Measurements from ENCODE around the gene FBXW8. TPM values are rescaled to one million over a fixed set of nuclear protein-coding genes. Genes with fewer than 3 reads are reported as not detected.

The FBXW8 gene
- total RNA-seq, 1 donor from 2014 or later = 16.4 TPM

DNA sequence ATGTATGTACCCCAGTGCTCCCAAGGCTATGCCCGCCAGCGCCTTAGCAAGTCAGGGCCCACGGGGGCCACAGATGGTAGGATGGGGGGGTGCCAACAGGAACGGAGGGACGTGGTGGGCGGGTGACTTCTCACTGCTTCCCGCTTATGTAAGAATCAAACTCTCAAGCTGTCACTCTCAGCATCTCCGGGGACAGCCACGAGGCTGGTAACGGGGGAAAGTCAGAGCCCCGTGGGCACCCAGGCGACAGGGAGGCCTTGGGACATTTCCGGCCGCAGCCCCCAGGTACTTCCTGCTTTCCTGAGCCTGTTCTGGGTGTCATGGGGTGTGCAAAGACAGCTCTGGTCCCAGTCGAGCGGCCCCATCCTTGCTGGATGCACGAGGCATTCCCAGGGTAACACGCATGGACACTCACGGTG is 129.2 kb downstream of the FBXW8 start:
- DNase-seq = no peak
- intact Hi-C loops (cut with DNase I) = no loop called here
- no peak for ATAC-seq
- H3K36me3 ChIP-seq = no peaks in the 10 kb centered on the region
- H3K27me3 ChIP-seq (ENCODE audit: low read depth) = peaks cover 17% of the 10 kb centered on the region
- TF ChIP-seq, protein P1, sequence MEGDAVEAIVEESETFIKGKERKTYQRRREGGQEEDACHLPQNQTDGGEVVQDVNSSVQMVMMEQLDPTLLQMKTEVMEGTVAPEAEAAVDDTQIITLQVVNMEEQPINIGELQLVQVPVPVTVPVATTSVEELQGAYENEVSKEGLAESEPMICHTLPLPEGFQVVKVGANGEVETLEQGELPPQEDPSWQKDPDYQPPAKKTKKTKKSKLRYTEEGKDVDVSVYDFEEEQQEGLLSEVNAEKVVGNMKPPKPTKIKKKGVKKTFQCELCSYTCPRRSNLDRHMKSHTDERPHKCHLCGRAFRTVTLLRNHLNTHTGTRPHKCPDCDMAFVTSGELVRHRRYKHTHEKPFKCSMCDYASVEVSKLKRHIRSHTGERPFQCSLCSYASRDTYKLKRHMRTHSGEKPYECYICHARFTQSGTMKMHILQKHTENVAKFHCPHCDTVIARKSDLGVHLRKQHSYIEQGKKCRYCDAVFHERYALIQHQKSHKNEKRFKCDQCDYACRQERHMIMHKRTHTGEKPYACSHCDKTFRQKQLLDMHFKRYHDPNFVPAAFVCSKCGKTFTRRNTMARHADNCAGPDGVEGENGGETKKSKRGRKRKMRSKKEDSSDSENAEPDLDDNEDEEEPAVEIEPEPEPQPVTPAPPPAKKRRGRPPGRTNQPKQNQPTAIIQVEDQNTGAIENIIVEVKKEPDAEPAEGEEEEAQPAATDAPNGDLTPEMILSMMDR (IDR thresholded peaks at IDR 0.05) = no peak
- H3K9me3 ChIP-seq = no peaks in the 10 kb centered on the region
- no peaks in the 10 kb centered on the region for H3K4me1 ChIP-seq
- H3K27ac ChIP-seq = no peak overlapping the region
- H3K4me3 ChIP-seq = no peak overlapping the region

DNA sequence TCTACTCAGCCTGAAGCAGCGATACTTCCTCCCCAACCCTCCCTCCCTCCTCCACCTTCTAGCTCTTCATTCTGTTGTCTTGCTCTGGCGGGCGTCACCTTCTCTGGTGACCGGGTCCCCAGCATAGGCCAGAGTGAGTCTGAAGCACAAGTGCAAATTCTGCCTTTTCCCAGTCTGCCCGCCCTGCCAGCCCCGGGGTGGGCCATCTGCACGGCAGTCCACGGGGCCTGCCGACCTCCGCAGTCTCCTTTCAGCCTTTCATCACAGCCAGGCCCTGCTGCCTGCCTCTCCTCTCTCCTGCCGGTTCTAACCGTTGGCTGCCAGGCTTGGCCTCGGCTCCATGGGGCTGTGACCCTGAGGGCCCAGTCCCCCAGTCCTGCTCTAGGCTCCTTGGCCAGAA is 129.7 kb downstream of the FBXW8 start:
- intact Hi-C loops (cut with DNase I) = no loop called here
- Histone ChIP-seq H3K4me3 (no peak overlapping the region), H3K36me3 (no peaks in the 10 kb centered on the region), H3K27ac (no peak overlapping the region), H3K4me1 (no peaks in the 10 kb centered on the region), H3K27me3 (ENCODE audit: low read depth) (peaks cover 17% of the 10 kb centered on the region), H3K9me3 (no peaks in the 10 kb centered on the region)
- TF ChIP-seq, protein P1 (IDR thresholded peaks at IDR 0.05) = no peak
- ATAC-seq = no peak
- DNase-seq = peak; percentile 36

- Histone ChIP-seq H3K4me3 (no peak overlapping the region), H3K4me1 (no peaks in the 10 kb centered on the region), H3K9me3 (no peaks in the 10 kb centered on the region), H3K27me3 (ENCODE audit: low read depth) (peaks cover 10% of the 10 kb centered on the region), H3K36me3 (no peaks in the 10 kb centered on the region), H3K27ac (no peak overlapping the region)
- TF ChIP-seq, protein P1 (IDR thresholded peaks at IDR 0.05) = no peak
- peak; percentile 25 for DNase-seq
- ATAC-seq = no peak
- intact Hi-C loops (cut with DNase I) = no loop called here
Measured at GRCh38 chr12:117041798-117042170, 131.0 kb downstream of the FBXW8 start.

DNA sequence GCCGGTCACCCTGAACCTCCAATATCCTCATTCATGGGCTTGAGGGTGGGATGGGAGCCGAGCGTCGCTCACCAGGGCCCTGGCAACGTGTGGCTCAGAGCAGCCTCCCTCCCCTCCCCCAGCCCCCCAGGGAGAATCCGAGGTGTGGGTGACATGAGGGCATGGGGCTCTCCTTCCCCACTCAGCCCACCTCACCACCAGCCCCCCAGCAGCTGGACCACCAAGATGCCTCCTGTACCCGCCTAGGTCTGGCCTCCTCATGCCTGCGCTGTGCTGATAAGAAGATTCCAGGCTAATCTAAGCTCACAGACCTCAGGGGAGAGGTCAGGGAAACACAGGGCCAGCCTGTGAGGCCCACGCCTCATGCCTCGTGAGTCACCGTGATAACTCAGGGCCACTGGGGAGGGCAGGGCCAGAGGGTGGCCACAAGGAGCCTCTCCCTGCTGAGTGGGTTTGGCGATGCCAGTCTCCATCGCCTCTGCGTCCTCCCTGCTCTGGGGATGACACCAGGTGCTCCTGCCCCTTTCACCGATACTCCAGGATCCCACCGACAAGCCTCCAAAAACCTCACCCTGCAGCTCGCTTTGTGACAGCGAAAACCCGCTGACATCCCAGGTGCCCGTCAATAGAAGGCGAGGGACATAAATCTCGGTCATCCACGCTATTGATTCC is 131.6 kb downstream of the FBXW8 start:
- H3K9me3 ChIP-seq = no peaks in the 10 kb centered on the region
- H3K36me3 ChIP-seq = no peaks in the 10 kb centered on the region
- no peak overlapping the region for H3K27ac ChIP-seq
- no peak overlapping the region for H3K4me3 ChIP-seq
- DNase-seq (peak; percentile 10), ATAC-seq (no peak)
- H3K27me3 ChIP-seq (ENCODE audit: low read depth) = peaks cover 10% of the 10 kb centered on the region
- intact Hi-C loops (cut with DNase I) = no loop called here
- H3K4me1 ChIP-seq = no peaks in the 10 kb centered on the region
- TF ChIP-seq, protein P1 (IDR thresholded peaks at IDR 0.05) = no peak

DNA sequence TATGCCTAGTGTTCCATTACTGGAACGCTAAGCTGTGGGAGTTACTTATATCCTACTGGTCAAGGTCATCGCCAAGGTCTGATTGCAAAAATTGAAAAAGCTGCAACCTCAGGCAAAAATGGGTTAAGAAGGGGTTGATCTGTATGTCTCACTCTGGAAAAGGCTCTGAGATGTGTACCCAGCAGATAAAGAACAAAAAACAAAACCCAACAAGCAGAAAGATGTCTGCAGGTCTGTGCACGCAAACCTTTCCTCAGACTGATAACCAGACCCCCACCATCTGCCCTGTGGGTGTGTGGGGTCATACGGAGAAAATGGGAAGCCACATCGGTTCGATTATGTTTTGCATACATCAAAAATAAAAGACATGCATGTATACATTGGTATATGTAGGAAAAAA is 132.1 kb downstream of the FBXW8 start:
- Histone ChIP-seq H3K4me3 (no peak overlapping the region), H3K36me3 (no peaks in the 10 kb centered on the region), H3K9me3 (no peaks in the 10 kb centered on the region), H3K27ac (no peak overlapping the region), H3K27me3 (ENCODE audit: low read depth) (peaks cover 6% of the 10 kb centered on the region), H3K4me1 (no peaks in the 10 kb centered on the region)
- no peak for DNase-seq
- intact Hi-C loops (cut with DNase I) = no loop called here
- no peak for ATAC-seq
- TF ChIP-seq, protein P1 (IDR thresholded peaks at IDR 0.05) = no peak
